HG03460 (cell line): ENCODE results near the gene ZNF578.
"Not testable (repeated sequence)": the region's sequence is repeated elsewhere in the genome, so short reads cannot be mapped to it uniquely, and the experiment has no call there.

ENCODE experiments used
- ATAC-seq: cut with Tn5 transposase; IDR thresholded peaks from one replicate; pipeline ENCODE4 v1.9.1; 2021; ENCODE audit not compliant: unreplicated experiment

Gene ZNF578

DNA sequence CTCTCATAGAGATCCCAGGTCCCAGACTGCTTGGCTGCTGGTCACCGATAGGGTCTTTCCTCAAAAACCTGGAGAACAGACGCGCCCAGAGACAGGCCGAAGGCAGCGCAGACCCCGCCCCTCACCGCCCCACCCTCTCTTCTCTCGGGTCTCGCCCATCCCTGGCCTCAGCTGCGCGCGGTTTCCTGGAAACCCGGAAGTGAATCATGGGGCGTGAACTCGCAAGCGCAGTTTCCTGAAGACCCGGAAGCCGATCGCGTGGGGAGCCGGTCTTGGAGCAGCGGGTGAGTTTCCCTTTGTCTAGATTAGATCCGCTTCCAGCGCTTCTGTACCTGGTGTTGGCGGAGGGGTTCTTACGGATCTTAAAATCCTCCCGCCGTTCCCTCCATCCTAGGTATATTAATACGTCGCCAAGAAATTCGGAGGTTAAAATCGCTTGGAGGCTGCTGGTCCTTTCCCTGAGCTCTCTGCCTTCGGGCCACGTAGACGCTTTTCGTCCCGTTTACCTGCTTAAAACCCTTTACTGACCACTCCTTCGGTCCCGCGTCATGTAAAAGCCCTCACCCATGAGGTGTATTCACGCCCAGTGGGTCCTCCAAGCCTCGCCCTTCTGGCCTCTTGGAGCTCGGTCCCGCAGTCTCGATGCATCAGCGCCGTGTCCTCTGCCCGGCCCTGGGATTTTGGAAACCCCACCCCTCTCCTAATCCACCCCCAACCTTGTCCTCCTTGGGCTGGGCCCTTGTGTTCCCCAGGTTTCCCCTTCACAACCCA, at the start of gene ZNF578:
TSS of gene ZNF578 (plus strand) at position 230 of the 771 bp plus-strand sequence. CDS start 48,293 bp downstream, outside the sequence.
- ATAC-seq, result no peak

- no peak for ATAC-seq
Observed at GRCh38 chr19:52410276-52410675, 43.1 kb upstream of the ZNF578 start.

DNA sequence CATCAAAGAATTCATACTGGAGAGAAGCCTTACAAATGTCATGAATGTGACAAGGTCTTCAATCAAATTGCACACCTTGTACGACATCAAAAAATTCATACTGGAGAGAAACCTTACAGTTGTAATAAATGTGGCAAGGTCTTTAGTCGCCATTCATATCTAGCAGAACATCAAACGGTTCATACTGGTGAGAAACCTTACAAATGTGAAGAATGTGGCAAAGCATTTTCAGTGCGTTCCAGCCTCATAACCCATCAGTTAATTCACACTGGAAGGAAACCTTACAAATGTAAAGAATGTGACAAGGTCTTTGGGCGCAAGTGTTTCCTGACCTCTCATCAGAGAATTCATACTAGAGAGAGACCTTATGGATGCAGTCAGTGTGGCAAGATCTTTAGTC, 37.6 kb upstream of the ZNF578 start:
- no peak for ATAC-seq

GRCh38 chr19:52428937-52429336, 24.4 kb upstream of the ZNF578 start, which contains the start of gene ZNF534:
Gene ZNF534 (plus strand): TSS chr19:52429148. CDS start chr19:52431475, 2,327 bp downstream.
- no peak for ATAC-seq

DNA sequence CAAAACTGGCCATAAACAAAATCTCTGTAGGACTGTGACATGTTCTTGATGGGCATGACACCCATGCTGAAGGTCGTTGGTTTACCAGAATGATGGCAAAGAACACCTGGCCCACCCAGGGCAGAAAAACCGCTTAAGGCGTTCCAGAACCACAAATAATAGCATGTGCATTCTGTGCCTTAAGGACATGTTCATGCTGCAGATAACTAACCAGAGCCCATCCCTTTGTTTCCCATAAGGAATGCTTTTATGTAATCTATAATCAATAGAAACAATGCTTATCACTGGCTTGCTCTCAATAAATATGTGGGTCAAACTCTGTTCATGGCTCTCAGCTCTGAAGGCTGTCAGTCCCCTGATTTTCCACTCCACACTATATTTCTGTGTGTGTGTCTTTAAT, 11.2 kb upstream of the ZNF578 start:
- ATAC-seq, result no peak

DNA sequence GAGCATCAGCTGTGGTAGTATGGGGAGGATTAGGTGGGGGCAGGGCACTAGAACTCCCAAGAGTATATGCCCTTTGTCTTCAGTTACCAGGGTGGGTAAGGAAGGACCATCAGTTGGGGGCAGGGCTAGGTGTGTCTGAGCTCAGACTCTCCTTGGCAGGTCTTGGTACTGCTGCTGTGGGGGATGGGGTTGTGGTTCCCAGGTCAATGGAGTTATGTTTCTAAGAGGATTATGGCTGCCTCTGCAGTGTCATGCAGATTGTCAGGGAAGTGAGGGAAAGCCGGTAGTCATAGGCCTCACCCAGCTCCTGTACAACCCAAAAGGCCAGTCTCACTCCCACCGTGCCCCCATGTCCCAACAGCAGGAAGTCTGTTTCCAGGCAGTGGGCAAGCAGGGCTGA, 8.8 kb upstream of the ZNF578 start:
- ATAC-seq, result no peak

DNA sequence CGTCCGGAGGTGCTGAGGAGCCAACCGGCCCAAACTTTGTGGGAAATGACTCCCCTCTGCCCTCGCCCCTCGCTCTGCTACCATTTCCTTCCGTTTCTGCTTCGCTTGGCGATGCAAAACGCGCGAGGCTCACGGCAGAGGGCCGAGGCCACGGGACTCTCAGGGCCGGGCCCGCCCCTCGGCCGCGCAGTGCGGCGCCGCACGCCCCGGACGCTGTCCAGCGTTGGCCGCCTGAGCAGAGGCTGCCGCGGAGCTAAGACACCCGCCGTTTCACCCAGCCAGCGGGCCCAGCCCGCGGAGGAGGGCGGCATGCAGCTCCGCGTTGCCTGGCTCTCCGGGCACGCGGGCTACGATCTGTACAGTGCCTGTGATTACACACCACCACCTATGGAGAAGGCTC, 2.1 kb upstream of the ZNF578 start:
- ATAC-seq, result no peak

DNA sequence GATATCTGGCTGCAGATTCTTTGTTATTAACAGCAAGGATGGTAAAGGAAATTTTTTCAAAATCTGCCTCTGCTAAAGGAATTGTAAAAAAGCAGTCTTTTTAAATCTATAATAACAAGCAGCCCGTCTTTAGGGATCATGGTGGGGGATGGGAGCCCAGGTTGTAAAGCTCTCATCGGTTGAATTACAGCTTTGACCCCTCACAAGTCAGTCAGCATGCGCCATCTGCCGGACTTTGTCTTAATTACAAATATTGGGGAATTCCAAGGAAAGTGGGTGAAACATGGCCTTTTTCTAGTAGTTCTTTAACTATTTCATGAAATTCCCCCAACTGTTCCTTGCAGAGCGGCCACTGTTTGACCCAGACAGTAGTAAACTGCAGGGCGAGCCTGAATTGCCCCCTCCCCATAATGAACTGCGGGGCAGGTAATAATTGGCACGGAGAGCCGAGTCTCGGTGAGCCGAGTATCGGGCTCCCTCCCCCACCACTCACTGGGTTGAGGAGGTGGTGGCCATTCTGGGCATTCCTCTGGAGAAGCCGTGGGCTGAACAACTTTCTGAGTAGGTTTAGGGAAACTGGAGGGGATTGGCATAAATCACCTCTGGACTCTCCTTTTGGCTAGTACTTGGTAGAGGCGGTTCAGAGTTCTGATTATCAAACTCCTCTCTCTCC, 11.6 kb downstream of the ZNF578 start:
- ATAC-seq, result no peak

DNA sequence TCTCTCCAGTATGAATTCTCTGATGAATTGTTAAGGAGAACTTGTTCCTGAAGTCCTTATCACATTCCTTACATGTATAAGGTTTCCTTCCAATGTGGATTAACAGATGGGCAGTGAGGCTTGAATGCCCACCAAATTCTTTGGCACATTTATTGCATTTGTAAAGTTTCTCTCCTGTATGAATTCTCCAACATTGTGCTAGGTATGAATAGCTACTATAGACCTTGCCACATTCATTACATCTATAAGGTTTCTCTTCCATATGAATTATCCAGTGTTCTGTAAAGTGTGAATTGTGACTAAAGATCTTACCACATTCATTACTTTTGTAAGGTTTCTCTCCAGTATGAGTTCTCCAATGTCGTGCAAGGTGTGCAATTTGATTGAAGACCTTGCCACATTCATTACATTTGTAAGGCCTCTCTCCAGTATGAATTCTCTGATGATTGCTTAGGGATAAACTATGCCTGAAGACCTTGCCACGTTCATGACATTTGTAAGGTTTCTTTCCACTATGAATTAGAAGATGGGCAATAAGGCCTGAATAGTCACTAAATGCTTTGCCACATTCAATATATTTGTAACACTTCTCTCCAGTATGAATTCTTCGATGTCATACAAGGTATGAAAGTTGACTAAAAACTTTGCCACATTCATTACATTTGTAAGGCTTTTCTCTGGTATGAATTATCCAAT, 20.4 kb downstream of the ZNF578 start:
- ATAC-seq, result no peak

GRCh38 chr19:52474351-52475127, 21.2 kb downstream of the ZNF578 start:
- ATAC-seq, result no peak

DNA sequence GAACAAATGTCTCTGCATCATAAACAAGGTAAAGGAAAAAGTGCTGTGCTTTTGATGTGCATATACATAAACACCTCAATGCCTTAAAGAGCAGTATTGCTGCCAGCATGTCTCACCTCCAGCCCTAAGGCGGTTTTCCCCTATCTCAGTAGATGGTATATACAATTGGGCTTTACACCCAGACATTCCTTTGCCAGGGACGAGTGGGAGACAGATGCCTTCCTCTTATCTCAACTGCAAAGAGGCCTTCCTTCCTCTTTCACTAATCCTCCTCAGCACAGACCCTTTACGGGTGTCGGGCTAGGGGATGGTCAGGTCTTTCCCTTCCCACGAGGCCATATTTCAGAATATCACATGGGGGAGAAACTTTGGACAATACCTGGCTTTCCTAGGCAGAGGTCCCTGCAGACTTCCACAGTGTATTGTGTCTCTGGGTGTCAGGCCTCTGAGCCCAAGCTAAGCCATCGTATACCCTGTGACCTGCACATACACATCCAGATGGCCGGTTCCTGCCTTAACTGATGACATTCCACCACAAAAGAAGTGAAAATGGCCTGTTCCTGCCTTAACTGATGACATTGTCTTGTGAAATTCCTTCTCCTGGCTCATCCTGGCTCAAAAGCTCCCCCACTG, 30.9 kb downstream of the ZNF578 start:
- not testable (repeated sequence) for ATAC-seq

GRCh38 chr19:52485064-52485463, 31.7 kb downstream of the ZNF578 start:
- ATAC-seq, result not testable (repeated sequence)

DNA sequence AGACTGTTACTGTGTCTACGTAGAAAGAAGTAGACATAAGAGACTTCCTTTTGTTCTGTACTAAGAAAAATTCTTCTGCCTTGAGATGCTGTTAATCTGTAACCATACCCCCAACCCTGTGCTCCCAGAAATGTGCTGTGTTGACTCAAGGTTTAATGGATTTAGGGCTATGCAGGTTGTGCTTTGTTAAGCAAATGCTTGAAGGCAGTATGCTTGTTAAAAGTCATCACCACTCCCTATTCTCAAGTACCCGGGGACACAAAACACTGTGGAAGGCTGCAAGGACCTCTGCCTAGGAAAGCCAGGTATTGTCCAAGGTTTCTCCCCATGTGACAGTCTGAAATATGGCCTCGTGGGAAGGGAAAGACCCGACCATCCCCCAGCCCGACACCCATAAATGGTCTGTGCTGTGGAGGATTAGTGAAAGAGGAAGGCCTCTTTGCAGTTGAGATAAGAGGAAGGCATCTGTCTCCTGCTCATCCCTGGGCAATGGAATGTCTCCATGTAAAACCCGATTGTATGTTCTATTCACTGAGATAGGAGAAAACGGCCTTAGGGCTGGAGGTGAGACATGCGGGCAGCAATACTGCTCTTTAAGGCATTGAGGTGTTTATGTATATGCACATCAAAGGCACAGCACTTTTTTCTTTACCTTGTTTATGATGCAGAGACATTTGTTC, 32.3 kb downstream of the ZNF578 start:
- not testable (repeated sequence) for ATAC-seq

DNA sequence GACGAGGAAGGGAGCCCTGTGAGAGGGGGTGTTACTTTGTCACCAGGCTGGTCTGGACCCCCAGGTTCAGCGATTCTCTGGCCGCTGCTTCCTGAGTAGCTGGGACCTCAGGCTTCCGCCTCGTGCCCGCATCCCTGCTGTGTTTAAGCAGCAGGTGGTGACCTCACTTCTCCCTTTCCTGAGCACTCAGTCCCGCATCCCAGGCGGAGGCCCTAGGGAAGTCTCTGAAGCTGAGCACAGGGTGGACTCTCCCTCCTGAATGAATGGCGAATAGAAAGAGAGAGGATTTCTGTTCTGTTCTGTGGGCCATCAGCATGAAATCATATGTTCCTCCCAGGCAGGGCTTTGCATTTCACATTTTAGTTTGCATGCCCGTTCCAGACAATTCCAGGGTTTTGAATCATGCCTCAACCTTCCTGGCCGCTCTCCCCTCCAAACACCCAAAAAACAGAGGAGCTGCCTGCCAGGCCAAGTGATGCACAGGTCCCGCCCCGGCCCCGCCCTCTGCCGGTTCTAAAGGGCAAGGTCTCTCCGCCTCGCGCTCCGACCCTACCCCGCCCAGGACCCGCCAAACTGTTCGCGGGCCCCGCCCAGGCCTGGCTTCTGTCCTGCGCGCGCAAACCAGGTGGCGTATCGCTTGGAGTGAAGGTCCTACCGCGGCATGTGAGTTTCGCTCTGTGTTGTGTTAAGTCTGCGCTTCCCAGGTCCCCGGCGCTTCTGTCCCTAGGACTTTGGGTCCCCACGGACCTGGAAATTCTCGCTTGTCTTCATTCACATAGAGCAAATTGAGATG, 39.0 kb downstream of the ZNF578 start:
- ATAC-seq, result no peak

DNA sequence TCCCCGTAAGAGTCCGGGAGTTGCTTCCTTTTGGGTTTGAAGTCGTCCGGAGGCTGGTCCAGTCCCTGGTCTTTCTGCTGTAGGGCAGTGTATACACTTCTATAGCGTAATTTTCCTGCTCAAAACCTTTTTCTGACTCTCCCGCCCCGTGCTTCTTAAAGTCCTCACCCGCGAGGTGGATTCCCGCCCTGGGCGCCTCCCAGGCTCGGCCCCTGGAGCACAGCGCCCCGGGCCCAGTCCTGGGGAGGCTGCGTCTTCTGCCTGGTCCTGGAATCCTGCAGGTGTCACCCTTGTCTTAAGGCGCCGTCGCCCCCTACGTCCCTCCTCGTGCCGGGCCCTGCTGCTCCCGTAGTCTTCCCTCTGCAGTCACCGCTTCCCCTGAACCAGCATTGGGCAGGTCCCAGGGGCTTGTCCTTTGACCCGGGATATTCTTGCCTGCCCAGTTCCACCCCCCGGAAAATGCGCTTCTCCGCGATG, 39.7 kb downstream of the ZNF578 start:
- no peak for ATAC-seq

GRCh38 chr19:52494518-52494917, 41.2 kb downstream of the ZNF578 start:
- no peak for ATAC-seq

DNA sequence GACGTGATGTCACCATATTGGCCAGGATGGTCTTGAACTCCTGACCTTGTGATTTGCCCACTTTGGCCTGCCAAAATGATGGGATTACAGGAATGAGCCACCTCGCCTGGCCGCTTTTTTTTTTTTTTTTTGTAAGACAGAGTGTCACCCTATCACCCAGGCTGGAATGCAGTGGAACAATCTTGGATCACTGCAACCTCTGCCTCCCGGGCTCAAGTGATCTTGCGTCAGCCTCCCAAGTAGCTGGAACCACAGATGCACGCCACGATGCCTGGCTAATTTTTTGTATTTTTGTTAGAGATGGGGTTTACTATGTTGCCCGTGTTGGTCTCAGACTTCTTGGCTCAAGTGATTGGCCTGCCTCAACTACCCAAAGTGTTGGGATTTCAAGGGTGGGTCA, 45.2 kb downstream of the ZNF578 start:
- ATAC-seq, result no peak

DNA sequence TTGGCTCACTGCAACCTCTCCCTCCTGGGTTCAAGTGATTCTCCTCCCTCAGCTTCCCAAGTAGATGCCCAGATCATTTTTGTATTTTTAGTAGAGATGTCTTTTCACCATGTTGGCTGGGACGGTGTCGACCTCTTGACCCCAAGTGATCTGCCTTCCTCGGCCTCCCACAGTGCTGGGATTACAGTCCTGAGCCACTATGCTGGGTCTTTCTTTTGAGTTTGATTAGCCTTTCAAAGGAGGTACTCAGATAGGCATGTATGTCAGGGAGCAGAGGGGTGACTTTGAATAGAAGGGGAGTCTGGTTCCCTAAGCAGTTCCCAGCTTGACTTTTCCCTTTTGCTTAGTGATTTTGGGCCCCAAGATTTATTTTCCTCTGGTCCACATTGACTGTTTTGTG, 47.1 kb downstream of the ZNF578 start:
- not testable (repeated sequence) for ATAC-seq

DNA sequence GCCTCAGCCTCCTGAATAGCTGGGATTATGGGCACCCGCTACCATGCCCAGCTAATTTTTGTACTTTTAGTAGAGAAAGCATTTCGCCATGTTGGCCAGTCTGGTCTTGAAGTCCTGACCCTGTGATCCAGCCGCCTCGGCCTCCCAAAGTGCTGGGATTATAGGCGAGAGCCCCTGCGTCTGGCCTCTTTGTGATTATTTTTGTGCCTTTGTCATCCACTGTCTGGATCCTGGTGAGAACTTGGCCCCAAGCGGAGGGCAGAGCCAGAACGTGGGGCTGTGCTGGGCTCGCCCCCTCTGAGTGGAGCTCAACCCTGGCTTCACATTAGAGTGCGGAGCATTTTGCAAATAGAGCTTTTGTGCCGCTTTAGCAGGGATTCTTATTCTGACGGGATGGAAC, 47.6 kb downstream of the ZNF578 start:
- not testable (repeated sequence) for ATAC-seq
